Measurements from ENCODE around the gene HEMK1. TPM values are rescaled to one million over a fixed set of nuclear protein-coding genes. Genes with fewer than 3 reads are reported as not detected.

The HEMK1 gene
- total RNA-seq, 3 donors from 2014 or later (not counting 1 experiment from before 2014, with no cell fraction given) = 20.5 to 29.3 (median 28.2) TPM

DNA sequence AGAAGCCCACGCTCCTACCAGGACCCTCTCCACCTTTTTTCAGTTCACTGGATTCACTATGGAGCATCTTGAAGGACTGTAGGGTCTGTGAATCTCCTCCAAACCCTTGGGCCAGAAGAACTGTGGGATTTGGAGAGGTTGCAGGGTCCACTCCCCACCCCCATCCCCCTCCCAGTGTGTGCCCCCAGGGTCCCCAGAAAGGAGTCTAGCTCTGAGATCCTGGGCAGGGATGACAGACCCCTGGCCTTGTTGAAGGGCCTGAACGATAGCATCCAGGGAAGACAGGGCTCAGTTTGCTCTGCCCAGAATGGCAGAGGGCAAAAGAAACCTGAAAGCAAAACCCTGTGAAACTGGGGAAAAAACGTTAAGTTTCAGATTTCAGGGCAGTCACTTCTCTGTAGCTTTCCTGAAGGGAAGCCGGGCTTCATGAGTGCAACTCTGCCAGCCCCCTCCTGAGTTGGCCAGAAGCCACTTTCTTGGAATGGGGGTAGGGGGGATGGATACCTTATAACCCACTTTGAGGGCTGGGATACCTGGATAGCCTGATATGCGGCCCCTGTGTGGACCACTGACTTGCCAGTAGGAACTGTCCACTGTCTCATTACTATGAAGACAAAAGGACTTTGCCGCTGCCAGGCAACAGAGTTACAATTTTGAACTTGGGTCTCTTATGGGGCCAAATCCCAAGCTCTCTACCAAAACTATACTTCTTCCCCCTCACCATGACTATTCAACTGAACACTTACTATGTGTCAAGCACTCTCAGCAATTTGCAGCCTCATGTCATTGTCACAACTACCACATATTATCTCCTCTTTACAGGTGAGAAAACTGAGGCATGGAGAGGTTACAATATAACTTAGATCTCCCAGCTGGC lies 43.9 kb downstream of the HEMK1 start:
- ATAC-seq = no peak
- intact Hi-C loops (cut with micrococcal nuclease) = no loop called here
- Histone ChIP-seq H3K27me3 (ENCODE audit: control insufficient read depth, insufficient read depth, low read length) (no peaks in the 10 kb centered on the region), H3K27ac (ENCODE audit: low read length) (peak overlapping the region; percentile 62), H3K4me1 (ENCODE audit: control insufficient read depth, insufficient read depth, low read length) (peaks cover 80% of the 10 kb centered on the region), H3K36me3 (ENCODE audit: control insufficient read depth, insufficient read depth, low read length) (peaks cover 8% of the 10 kb centered on the region), H3K9me3 (ENCODE audit: control insufficient read depth, insufficient read depth, low read length) (no peaks in the 10 kb centered on the region), H3K4me3 (ENCODE audit: low read length) (no peak overlapping the region)
- Mint-ChIP-seq H3K9me3 (no peaks in the 10 kb centered on the region), H3K27ac (peak overlapping the region; percentile 90 to 93), H3K27me3 (ENCODE audit: low read depth in 2 of 2) (no peaks in the 10 kb centered on the region), H3K4me1 (peaks cover 68 to 78% of the 10 kb centered on the region in 2 donors), H3K4me3 (peak overlapping the region; percentile 97), H3K36me3 (no peaks in the 10 kb centered on the region)
- WGBS (ENCODE audit: insufficient coverage) = 67% methylated on average over 6 of the region's 6 CpGs
- TF ChIP-seq, protein P1, sequence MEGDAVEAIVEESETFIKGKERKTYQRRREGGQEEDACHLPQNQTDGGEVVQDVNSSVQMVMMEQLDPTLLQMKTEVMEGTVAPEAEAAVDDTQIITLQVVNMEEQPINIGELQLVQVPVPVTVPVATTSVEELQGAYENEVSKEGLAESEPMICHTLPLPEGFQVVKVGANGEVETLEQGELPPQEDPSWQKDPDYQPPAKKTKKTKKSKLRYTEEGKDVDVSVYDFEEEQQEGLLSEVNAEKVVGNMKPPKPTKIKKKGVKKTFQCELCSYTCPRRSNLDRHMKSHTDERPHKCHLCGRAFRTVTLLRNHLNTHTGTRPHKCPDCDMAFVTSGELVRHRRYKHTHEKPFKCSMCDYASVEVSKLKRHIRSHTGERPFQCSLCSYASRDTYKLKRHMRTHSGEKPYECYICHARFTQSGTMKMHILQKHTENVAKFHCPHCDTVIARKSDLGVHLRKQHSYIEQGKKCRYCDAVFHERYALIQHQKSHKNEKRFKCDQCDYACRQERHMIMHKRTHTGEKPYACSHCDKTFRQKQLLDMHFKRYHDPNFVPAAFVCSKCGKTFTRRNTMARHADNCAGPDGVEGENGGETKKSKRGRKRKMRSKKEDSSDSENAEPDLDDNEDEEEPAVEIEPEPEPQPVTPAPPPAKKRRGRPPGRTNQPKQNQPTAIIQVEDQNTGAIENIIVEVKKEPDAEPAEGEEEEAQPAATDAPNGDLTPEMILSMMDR (IDR thresholded peaks at IDR 0.05) = no peak
- peak in 1 of 2 donors; percentile 56 for DNase-seq

DNA sequence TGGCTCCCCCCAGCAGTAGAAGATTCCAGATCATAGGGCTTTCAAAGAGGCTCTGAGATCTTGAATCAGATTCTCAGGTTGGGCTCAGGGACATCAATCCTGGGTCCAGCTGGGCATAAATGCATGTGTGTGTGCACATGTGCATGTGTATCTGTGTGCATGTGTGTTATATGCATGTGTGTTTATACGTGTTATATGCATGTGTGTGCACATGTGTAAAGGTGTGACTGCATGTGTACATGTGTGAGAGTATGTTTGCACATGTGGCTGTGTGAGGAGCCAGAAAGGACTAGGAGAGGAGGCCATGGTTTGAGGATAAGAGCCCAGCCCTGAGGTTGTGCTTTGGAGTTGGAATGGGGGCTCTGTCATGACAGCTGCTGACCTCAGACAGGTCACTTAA lies 45.9 kb downstream of the HEMK1 start:
- WGBS (ENCODE audit: insufficient coverage) = 87% methylated on average over 1 of the region's 1 CpG
- Histone ChIP-seq H3K36me3 (ENCODE audit: control insufficient read depth, insufficient read depth, low read length) (peaks cover 2% of the 10 kb centered on the region), H3K27ac (ENCODE audit: low read length) (no peak overlapping the region), H3K4me1 (ENCODE audit: control insufficient read depth, insufficient read depth, low read length) (peaks cover 80% of the 10 kb centered on the region), H3K9me3 (ENCODE audit: control insufficient read depth, insufficient read depth, low read length) (no peaks in the 10 kb centered on the region), H3K4me3 (ENCODE audit: low read length) (no peak overlapping the region), H3K27me3 (ENCODE audit: control insufficient read depth, insufficient read depth, low read length) (no peaks in the 10 kb centered on the region)
- Mint-ChIP-seq H3K9me3 (no peaks in the 10 kb centered on the region), H3K27ac (no peak overlapping the region), H3K4me1 (peaks cover 62 to 76% of the 10 kb centered on the region in 2 donors), H3K27me3 (ENCODE audit: low read depth in 2 of 2) (no peaks in the 10 kb centered on the region), H3K4me3 (no peak overlapping the region), H3K36me3 (no peaks in the 10 kb centered on the region)
- ATAC-seq = no peak
- intact Hi-C loops (cut with micrococcal nuclease) = loop anchor here (2.0 to 5.0 kb wide), 2 partner anchors 24 to 1057 kb away; partner anchors contain the start of gene TEX264
- TF ChIP-seq, protein P1 (IDR thresholded peaks at IDR 0.05) = no peak
- no peak for DNase-seq

DNA sequence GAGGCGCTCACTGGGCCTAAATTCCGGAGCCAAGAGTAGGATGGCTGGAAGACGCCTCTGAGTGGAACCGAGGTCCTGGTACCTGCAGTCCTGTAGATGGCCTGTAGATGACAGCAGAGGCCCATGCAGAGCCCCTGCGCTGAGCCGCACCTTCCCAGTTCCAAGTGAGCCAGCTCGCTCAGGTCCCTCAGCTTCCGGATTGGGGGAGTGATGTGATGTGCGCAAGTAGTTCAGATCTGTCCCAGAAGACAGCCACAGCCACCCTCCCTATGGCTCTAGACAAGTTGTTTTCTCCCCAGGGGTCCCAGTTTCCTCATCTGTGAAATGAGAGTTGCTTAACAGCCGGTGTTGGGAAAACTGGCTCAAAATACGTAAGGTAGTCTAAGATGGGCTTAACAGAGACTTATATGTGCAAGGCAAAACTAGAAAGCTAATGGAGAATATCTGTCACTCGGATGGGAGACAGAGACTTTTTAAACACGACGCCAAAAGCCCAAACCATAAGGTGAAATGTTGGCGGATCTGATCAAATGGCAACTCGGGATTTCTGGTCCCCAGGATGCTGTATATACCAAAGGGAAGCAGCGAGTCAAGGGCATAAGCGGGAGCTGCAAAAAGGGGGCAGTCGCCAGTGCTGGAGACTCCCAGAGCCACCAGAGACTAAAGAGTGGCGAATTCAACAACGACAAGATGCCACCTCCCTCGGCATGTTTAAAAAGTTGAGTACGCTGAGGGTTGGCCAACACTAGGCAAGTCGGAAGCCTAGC lies 46.9 kb downstream of the HEMK1 start:
- intact Hi-C loops (cut with micrococcal nuclease) = loop anchor here (1.0 to 5.0 kb wide), 7 partner anchors 36 to 1056 kb away; partner anchors contain the start of genes DCAF1, RBM15B and TEX264
- peak; percentile 43 to 59 (median 44) for ATAC-seq

More for the DNA sequence above, 46.9 kb downstream of the HEMK1 start:
- Histone ChIP-seq H3K27me3 (ENCODE audit: control insufficient read depth, insufficient read depth, low read length) (no peaks in the 10 kb centered on the region), H3K4me1 (ENCODE audit: control insufficient read depth, insufficient read depth, low read length) (peaks cover 80% of the 10 kb centered on the region), H3K27ac (ENCODE audit: low read length) (peak overlapping the region; percentile 59), H3K9me3 (ENCODE audit: control insufficient read depth, insufficient read depth, low read length) (no peaks in the 10 kb centered on the region), H3K4me3 (ENCODE audit: low read length) (peak overlapping the region; percentile 82), H3K36me3 (ENCODE audit: control insufficient read depth, insufficient read depth, low read length) (peaks cover 2% of the 10 kb centered on the region)
- Mint-ChIP-seq H3K27me3 (ENCODE audit: low read depth in 2 of 2) (no peaks in the 10 kb centered on the region), H3K9me3 (no peaks in the 10 kb centered on the region), H3K27ac (peak overlapping the region; percentile 94 to 95), H3K4me3 (peak overlapping the region; percentile 92), H3K4me1 (peaks cover 61 to 76% of the 10 kb centered on the region in 2 donors), H3K36me3 (no peaks in the 10 kb centered on the region)
- TF ChIP-seq, protein P1 (IDR thresholded peaks at IDR 0.05) = peak; percentile 96
- under 1% methylated on average over 24 of the region's 24 CpGs for WGBS (ENCODE audit: insufficient coverage)
- DNase-seq = peak; percentile 75 to 92

Data from natural killer cell (primary cell).